Measurements from ENCODE around the gene TYW3.

The TYW3 gene

DNA sequence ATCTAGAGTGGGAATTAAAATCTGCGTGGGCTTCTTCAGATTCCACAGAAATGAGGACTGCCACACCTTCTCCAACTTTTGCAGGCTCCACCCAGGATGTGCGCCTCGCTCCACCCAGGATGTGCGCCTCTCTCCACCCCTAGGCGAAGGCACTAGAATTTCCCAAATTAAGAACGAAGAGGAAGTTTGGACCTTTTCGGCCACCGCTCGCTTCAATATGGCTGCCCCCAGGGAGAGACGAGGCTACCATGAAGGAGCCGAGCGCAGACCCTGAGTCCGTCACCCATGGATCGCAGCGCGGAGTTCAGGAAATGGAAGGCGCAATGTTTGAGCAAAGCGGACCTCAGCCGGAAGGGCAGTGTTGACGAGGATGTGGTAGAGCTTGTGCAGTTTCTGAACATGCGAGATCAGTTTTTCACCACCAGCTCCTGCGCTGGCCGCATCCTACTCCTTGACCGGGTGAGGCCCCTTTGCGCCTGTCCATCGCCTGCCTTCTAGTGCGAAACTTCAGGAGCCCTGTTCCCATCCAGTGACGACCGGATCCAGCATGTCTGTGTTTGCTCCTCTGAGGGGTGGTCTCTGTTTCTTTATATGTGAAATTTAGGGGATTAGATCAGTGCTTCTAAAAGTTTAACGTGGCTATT is at the start of gene TYW3, which contains the start of gene CRYZ:
Gene TYW3 (plus strand): TSS at position 193 of the 644 bp plus-strand sequence. CDS start 93 bp downstream, at position 286.
Gene CRYZ (minus strand): TSS at position 91 of the 644 bp plus-strand sequence. CDS start 8,229 bp downstream, outside the sequence.
- DNase-seq = peak; percentile 80

DNA sequence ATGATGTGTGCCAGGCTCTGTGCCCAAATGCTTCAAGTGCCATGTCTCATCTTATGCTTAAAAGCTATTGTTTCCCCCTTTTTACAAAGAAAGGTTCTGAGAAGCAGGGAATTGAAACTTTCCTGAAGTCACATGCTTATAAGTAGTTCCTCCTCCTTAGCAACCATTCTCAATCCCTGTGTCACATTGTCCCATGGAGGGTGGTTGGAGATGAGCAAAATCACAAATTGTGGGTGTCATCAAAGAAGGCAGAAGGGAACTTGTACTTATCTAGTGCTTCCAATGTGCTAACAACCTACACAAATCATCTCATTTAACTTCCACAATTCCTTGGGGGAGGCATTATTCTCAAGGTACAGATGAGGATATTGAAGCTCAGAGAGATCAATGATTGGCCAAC is 49.3 kb upstream of the TYW3 start:
- no peak for DNase-seq

DNA sequence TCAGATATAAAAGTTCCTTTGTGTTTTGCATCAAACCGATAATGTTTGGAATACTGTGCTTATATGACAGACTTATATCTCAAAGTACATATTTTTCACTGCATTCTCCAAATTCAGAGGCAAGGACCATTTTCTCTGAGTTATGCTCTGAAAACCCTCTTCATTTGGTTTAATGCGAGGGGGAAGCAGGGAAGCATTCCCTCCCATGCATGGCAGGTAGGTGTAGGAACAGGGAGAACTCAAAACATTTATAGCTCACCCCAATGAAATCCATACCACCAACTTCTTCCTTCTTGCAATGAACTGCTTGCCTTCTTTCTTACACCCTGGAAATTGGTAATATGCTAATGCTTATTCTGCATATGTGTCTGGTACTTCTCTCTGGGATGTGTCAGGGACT is 48.7 kb upstream of the TYW3 start:
- DNase-seq = no peak

GRCh38 chr1:74686928-74687327 is 46.0 kb upstream of the TYW3 start:
- no peak for DNase-seq

GRCh38 chr1:74689621-74690363 is 43.2 kb upstream of the TYW3 start:
- peak; percentile 26 for DNase-seq

DNA sequence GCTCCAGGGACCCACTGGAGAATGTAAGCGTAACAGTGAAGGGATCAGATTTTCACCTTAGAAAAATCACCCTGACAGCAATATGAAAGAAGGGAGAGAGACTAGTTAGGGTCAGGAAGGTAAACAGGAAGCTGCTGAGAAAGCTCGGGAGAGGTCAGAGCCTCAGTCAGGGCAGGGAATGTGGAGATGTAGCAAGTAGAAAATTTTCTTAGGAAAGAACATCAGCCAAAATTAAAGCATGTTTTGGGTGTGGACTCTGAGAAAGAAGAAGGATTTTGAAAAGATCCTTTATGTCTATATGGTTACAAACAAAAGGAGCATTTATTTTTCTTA is 42.6 kb upstream of the TYW3 start:
- DNase-seq = no peak

GRCh38 chr1:74690909-74691308 is 42.0 kb upstream of the TYW3 start:
- DNase-seq = no peak

GRCh38 chr1:74693473-74693872 is 39.5 kb upstream of the TYW3 start:
- DNase-seq = no peak

- no peak for DNase-seq
Observed at GRCh38 chr1:74697832-74698231, 35.1 kb upstream of the TYW3 start.

GRCh38 chr1:74699331-74699730 is 33.6 kb upstream of the TYW3 start:
- DNase-seq = no peak

GRCh38 chr1:74703386-74704182 is 29.4 kb upstream of the TYW3 start:
- DNase-seq = no peak

GRCh38 chr1:74712881-74713280 is 20.1 kb upstream of the TYW3 start:
- DNase-seq = no peak

DNA sequence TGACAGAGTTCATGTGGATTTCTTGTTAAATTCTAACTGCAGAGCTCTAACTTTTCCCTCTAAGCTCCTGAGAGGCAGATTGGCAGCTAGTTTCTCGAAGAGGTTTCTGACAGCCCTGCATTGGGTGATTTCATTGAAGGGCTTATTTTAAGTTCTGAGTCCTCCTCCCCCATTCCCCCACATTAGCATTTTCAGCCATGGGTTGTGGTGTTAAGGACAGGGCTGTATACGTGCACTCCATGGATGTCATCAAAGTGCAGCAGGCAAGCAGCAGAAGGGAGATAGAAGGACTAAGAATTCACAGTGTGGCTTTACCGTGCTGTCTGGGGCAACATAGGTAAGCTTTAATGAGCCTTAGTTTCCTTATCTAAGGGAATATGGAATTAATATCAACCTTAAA is 19.1 kb upstream of the TYW3 start:
- DNase-seq = no peak

- no peak for DNase-seq
Observed at GRCh38 chr1:74714429-74715235, 18.3 kb upstream of the TYW3 start.

GRCh38 chr1:74715236-74715502 is 17.8 kb upstream of the TYW3 start:
- DNase-seq = no peak

DNA sequence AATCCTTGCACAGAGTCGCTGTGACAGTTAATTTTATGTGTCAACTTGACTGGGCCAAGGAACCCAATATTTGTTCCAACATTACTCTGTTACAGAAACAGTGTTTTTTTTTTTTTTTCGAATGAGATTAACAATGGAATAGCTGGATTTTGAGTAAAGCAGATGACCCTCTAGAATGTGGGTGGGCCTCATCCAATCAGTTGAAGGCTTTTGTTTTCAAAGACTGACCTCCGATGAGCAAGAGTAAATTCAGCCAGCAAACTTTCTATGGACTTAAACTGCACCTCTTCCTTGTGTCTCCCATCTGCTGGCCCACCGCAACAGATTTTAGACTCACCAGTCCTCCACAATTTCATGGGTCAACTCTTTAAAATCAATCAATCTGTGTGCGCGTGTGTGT is 17.1 kb upstream of the TYW3 start:
- DNase-seq = no peak

DNA sequence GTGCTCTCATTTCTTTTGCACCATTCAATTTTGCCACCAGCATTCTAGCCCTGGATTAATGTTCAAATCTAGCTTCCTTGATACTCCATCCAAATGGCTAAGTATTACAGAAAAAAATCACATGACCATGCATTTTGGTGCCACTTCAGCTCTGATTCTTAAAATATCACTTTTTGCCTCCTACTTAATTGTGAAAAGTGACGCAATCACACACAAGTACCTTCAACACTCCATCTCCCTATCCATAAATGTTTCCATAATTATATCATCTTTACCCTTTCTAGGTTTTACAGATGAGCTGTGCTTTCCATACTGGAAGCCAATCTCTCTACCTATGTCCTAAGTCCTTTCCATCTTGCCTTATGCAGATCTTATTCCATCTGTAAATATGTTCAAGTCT is 16.1 kb upstream of the TYW3 start:
- DNase-seq = no peak

- DNase-seq = no peak
Observed at GRCh38 chr1:74717626-74718025, 15.3 kb upstream of the TYW3 start.

- no peak for DNase-seq
Observed at GRCh38 chr1:74726063-74726462, 6.9 kb upstream of the TYW3 start.

DNA sequence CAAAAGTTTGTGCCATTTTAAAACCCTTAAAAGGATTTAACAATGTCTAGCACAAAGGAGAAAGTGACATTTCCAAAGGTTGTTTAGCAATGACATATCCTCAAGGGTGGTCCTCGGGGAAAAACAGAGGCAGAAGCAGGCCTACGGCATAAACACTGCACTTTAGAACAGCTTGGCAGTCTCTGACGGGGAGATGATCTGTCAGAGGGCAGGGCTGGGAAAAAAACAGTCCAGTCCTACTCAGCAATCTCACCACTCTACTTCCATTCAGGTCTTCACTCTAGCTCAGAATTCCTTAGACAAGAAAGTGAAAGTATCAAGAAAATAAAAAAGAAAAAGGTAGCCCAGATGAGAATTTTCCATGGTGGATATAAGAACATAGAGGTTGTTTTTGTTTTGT is 4.2 kb upstream of the TYW3 start:
- DNase-seq = no peak

GRCh38 chr1:74729741-74730478 is 3.0 kb upstream of the TYW3 start:
- DNase-seq = no peak

DNA sequence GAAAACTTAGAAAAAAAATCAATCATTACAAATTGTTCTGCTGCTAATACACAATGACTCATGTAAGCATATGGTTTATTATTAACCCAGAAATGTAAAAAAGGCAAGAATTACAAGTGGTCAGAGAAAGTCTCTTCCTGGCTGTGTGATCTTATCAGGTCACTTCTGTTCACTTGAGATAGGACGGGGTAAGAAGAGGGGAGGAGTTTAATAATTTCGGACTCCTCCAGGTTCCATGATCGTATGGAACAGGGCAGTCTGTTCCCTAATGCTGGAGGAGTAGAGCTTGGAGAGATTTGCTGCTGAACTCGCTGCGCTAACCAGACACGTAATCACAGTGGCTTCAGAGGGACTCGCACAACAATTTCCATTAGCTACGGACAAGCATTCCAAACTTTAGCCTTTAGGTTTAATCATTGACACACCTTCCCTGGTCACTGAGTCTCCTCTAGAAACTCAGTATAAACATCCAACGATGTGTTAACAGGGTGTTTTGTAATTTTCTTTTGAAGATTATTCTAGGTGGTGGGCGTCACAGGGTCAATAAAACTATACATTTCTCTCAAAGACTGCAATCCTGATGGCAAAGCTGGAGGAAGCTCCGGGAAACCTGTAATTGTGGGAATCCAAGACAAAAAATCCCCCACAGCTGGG is 1.4 kb upstream of the TYW3 start:
- DNase-seq = no peak
